ENCODE data around the gene PLEKHM1.

The PLEKHM1 gene

GRCh38 chr17:45393411-45393810, 97.1 kb downstream of the PLEKHM1 start:
- Histone ChIP-seq H3K9me3 (ENCODE audit: control insufficient read depth in 1 of 2, low read length in 2 of 2) (no peaks in the 10 kb centered on the region), H3K36me3 (ENCODE audit: control insufficient read depth in 1 of 2, insufficient read depth in 2 of 2, low read length in 2 of 2) (peaks cover 25 to 42% of the 10 kb centered on the region in 2 donors), H3K9ac (ENCODE audit: low read depth in 1 of 2, low read length in 2 of 2) (no peak overlapping the region), H3K4me3 (ENCODE audit: low read depth in 1 of 2, low read length in 2 of 2) (no peak overlapping the region), H3K27me3 (ENCODE audit: control insufficient read depth in 1 of 2, insufficient read depth in 2 of 2, low read length in 2 of 2) (no peaks in the 10 kb centered on the region), H3K27ac (ENCODE audit: low read depth, low read length) (no peak overlapping the region), H3K4me1 (ENCODE audit: control insufficient read depth in 1 of 2, insufficient read depth in 2 of 2, low read length in 2 of 2) (peaks cover 12 to 15% of the 10 kb centered on the region in 2 donors)

GRCh38 chr17:45391918-45392317, 98.6 kb downstream of the PLEKHM1 start:
- Histone ChIP-seq H3K27me3 (ENCODE audit: control insufficient read depth in 1 of 2, insufficient read depth in 2 of 2, low read length in 2 of 2) (no peaks in the 10 kb centered on the region), H3K4me3 (ENCODE audit: low read depth in 1 of 2, low read length in 2 of 2) (no peak overlapping the region), H3K27ac (ENCODE audit: low read depth, low read length) (no peak overlapping the region), H3K4me1 (ENCODE audit: control insufficient read depth in 1 of 2, insufficient read depth in 2 of 2, low read length in 2 of 2) (peaks cover 12 to 15% of the 10 kb centered on the region in 2 donors), H3K9ac (ENCODE audit: low read depth in 1 of 2, low read length in 2 of 2) (no peak overlapping the region), H3K9me3 (ENCODE audit: control insufficient read depth in 1 of 2, low read length in 2 of 2) (no peaks in the 10 kb centered on the region), H3K36me3 (ENCODE audit: control insufficient read depth in 1 of 2, insufficient read depth in 2 of 2, low read length in 2 of 2) (peaks cover 13 to 27% of the 10 kb centered on the region in 2 donors)

GRCh38 chr17:45391291-45391690, 99.2 kb downstream of the PLEKHM1 start:
- Histone ChIP-seq H3K4me1 (ENCODE audit: control insufficient read depth in 1 of 2, insufficient read depth in 2 of 2, low read length in 2 of 2) (peaks cover 12 to 15% of the 10 kb centered on the region in 2 donors), H3K9me3 (ENCODE audit: control insufficient read depth in 1 of 2, low read length in 2 of 2) (no peaks in the 10 kb centered on the region), H3K36me3 (ENCODE audit: control insufficient read depth in 1 of 2, insufficient read depth in 2 of 2, low read length in 2 of 2) (peaks cover 13 to 21% of the 10 kb centered on the region in 2 donors), H3K9ac (ENCODE audit: low read depth in 1 of 2, low read length in 2 of 2) (no peak overlapping the region), H3K27ac (ENCODE audit: low read depth, low read length) (no peak overlapping the region), H3K27me3 (ENCODE audit: control insufficient read depth in 1 of 2, insufficient read depth in 2 of 2, low read length in 2 of 2) (no peaks in the 10 kb centered on the region), H3K4me3 (ENCODE audit: low read depth in 1 of 2, low read length in 2 of 2) (no peak overlapping the region)

GRCh38 chr17:45389354-45389753, 101.2 kb downstream of the PLEKHM1 start:
- Histone ChIP-seq H3K4me3 (ENCODE audit: low read depth in 1 of 2, low read length in 2 of 2) (no peak overlapping the region), H3K9me3 (ENCODE audit: control insufficient read depth in 1 of 2, low read length in 2 of 2) (no peaks in the 10 kb centered on the region), H3K27me3 (ENCODE audit: control insufficient read depth in 1 of 2, insufficient read depth in 2 of 2, low read length in 2 of 2) (no peaks in the 10 kb centered on the region), H3K9ac (ENCODE audit: low read depth in 1 of 2, low read length in 2 of 2) (no peak overlapping the region), H3K36me3 (ENCODE audit: control insufficient read depth in 1 of 2, insufficient read depth in 2 of 2, low read length in 2 of 2) (peaks cover under 1 to 3% of the 10 kb centered on the region in 2 donors), H3K4me1 (ENCODE audit: control insufficient read depth in 1 of 2, insufficient read depth in 2 of 2, low read length in 2 of 2) (peaks cover 17 to 25% of the 10 kb centered on the region in 2 donors), H3K27ac (ENCODE audit: low read depth, low read length) (no peak overlapping the region)

- H3K27ac ChIP-seq (ENCODE audit: low read depth, low read length), result no peak overlapping the region
- H3K27me3 ChIP-seq (ENCODE audit: control insufficient read depth in 1 of 2, insufficient read depth in 2 of 2, low read length in 2 of 2), result no peaks in the 10 kb centered on the region
- H3K36me3 ChIP-seq (ENCODE audit: control insufficient read depth in 1 of 2, insufficient read depth in 2 of 2, low read length in 2 of 2), result no peaks in the 10 kb centered on the region
- peaks cover 21 to 29% of the 10 kb centered on the region in 2 donors for H3K4me1 ChIP-seq (ENCODE audit: control insufficient read depth in 1 of 2, insufficient read depth in 2 of 2, low read length in 2 of 2)
- H3K4me3 ChIP-seq (ENCODE audit: low read depth in 1 of 2, low read length in 2 of 2), result no peak overlapping the region
- H3K9ac ChIP-seq (ENCODE audit: low read depth in 1 of 2, low read length in 2 of 2), result no peak overlapping the region
- no peaks in the 10 kb centered on the region for H3K9me3 ChIP-seq (ENCODE audit: control insufficient read depth in 1 of 2, low read length in 2 of 2)
These were observed 101.8 kb downstream of the PLEKHM1 start for GRCh38 chr17:45388604-45389325.

GRCh38 chr17:45387739-45388138, 102.8 kb downstream of the PLEKHM1 start:
- no peak overlapping the region for H3K9ac ChIP-seq (ENCODE audit: low read depth in 1 of 2, low read length in 2 of 2)
- H3K4me3 ChIP-seq (ENCODE audit: low read depth in 1 of 2, low read length in 2 of 2), result no peak overlapping the region

GRCh38 chr17:45386178-45386577, 104.3 kb downstream of the PLEKHM1 start:
- Histone ChIP-seq H3K27me3 (ENCODE audit: control insufficient read depth in 1 of 2, insufficient read depth in 2 of 2, low read length in 2 of 2) (no peaks in the 10 kb centered on the region), H3K9ac (ENCODE audit: low read depth in 1 of 2, low read length in 2 of 2) (no peak overlapping the region), H3K4me3 (ENCODE audit: low read depth in 1 of 2, low read length in 2 of 2) (no peak overlapping the region), H3K4me1 (ENCODE audit: control insufficient read depth in 1 of 2, insufficient read depth in 2 of 2, low read length in 2 of 2) (peaks cover 22 to 38% of the 10 kb centered on the region in 2 donors), H3K9me3 (ENCODE audit: control insufficient read depth in 1 of 2, low read length in 2 of 2) (no peaks in the 10 kb centered on the region), H3K27ac (ENCODE audit: low read depth, low read length) (no peak overlapping the region), H3K36me3 (ENCODE audit: control insufficient read depth in 1 of 2, insufficient read depth in 2 of 2, low read length in 2 of 2) (no peaks in the 10 kb centered on the region)

More at GRCh38 chr17:45387739-45388138, 102.8 kb downstream of the PLEKHM1 start:
- no peak overlapping the region for H3K27ac ChIP-seq (ENCODE audit: low read depth, low read length)
- no peaks in the 10 kb centered on the region for H3K27me3 ChIP-seq (ENCODE audit: control insufficient read depth in 1 of 2, insufficient read depth in 2 of 2, low read length in 2 of 2)
- no peaks in the 10 kb centered on the region for H3K36me3 ChIP-seq (ENCODE audit: control insufficient read depth in 1 of 2, insufficient read depth in 2 of 2, low read length in 2 of 2)
- H3K4me1 ChIP-seq (ENCODE audit: control insufficient read depth in 1 of 2, insufficient read depth in 2 of 2, low read length in 2 of 2), result peaks cover 21 to 33% of the 10 kb centered on the region in 2 donors
- no peaks in the 10 kb centered on the region for H3K9me3 ChIP-seq (ENCODE audit: control insufficient read depth in 1 of 2, low read length in 2 of 2)

Measured in duodenal mucosa (tissue), 2 donors.